Glomerular endothelial cell (primary cell): Measurements from ENCODE around the gene DYRK2. TPM values are rescaled to one million over a fixed set of nuclear protein-coding genes. Genes with fewer than 3 reads are reported as not detected.
"Not testable (repeated sequence)": the region's sequence is repeated elsewhere in the genome, so short reads cannot be mapped to it uniquely, and the experiment has no call there.

Experiments used
- DNase-seq: peaks from one replicate; pipeline ENCODE4 v3.0.0-alpha.2; 2011; ENCODE audit warnings: low read depth, low spot score; ENCODE audit errors: extremely low read depth
- total RNA-seq: library from RNA; depleted of rRNA; stranded (reverse); fragments of >200 nt; gene quantifications from 2 replicates; pipeline ENCODE4 v1.2.3, GENCODE V29; 2015

The DYRK2 gene
- total RNA-seq, 1 donor from 2014 or later, result 22.3 TPM

- DNase-seq, result no peak
These were observed 20.8 kb downstream of the DYRK2 start for GRCh38 chr12:67669217-67669933.

GRCh38 chr12:67669934-67670631 lies 21.5 kb downstream of the DYRK2 start:
- no peak for DNase-seq

DNA sequence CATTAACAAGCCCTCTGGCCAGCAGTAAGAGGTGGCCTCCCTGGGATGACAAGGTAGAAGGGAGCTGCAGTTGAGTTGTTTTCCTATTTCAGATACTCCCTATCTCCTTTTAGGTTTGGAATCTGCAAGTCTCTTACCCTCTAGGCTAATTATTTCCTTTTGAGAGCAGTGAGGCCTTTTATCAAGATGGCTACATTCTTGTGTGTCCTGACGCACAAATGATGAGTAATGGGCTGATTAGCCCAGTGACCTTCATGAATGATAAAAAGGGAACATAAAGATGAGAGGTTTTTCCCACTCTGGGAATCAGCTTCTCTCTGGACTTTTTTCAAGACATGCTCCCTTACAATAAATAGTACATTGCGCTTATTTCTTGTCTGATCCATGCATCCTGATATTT lies 22.9 kb downstream of the DYRK2 start:
- no peak for DNase-seq

- DNase-seq, result no peak
These were observed 23.3 kb downstream of the DYRK2 start for GRCh38 chr12:67671892-67672291.

GRCh38 chr12:67672507-67672906 lies 24.0 kb downstream of the DYRK2 start:
- DNase-seq, result not testable (repeated sequence)

DNA sequence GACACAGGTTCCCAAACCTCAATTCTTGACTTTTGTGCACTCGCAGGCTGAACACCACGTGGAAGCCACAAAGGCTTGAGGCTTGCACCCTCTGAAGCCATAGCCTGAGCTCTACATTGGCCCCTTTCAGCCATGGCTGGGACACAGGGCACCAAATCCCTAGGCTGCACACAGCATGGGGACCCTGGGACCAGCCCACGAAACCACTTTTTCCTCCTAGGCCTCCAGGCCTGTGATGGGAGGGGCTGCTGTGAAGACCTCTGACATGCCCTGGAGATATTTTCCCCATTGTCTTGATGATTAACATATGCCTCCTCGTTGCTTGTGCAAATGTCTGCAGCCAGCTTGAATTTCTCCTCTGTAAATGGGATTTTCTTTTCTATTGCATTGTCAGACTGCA lies 25.0 kb downstream of the DYRK2 start:
- DNase-seq, result not testable (repeated sequence)

GRCh38 chr12:67674417-67674816 lies 25.9 kb downstream of the DYRK2 start:
- DNase-seq, result no peak

- no peak for DNase-seq
These were observed 28.1 kb downstream of the DYRK2 start for GRCh38 chr12:67676624-67677023.

- no peak for DNase-seq
These were observed 28.6 kb downstream of the DYRK2 start for GRCh38 chr12:67677166-67677565.

DNA sequence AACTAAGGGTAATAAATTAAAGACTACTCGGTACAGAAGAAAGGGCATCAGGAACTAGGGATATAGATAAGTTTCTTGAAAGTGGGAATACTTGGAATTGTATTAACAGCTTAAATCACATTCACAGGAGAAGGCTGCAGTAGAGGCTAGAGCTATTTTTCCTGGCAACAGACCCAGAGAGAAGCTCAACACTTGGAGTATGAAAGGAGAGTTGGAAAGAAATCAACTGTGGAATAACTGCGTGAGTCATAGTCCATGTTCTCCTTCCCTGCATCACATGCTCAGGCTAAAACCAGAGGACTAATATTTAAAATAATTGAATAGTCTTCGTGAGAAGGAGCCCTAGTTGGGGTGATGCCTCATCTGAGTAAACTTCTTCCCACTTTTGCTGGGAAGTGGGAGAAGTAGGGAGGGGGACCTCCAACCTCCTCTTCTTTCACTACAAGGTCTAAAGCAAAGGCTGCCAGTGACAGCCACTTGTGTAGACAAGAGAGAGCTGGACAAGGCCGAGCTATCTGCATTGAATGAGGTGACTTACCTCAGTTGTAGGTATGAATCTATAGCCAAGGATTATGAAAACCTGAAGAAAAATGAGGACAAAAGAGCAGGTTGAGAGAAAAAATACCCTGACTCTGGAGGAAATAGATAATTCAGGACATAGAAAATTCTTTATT lies 32.7 kb downstream of the DYRK2 start:
- peak; percentile 39 for DNase-seq

- no peak for DNase-seq
These were observed 33.5 kb downstream of the DYRK2 start for GRCh38 chr12:67681941-67682620.

- no peak for DNase-seq
These were observed 40.8 kb downstream of the DYRK2 start for GRCh38 chr12:67689385-67689784.

DNA sequence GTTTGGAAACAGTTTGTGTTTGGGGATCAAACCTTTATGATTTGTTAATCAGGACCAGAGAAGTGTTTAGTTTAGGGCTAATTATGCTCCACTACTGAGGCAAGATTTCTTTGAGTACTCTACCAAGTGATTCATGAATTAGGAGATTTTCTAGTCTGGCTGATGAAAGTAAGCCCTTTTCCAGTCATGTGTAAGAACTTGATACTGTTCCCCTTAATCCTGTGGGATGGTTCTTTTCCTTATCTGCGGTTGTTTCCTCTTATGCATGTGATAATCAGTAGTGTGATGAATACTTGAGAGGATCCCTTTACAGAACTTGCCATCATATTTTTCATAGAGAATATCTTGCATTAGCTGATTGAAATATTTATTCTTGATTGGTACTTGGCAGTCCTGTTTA lies 42.1 kb downstream of the DYRK2 start:
- DNase-seq, result no peak

GRCh38 chr12:67691220-67691619 lies 42.7 kb downstream of the DYRK2 start:
- no peak for DNase-seq

GRCh38 chr12:67692135-67692534 lies 43.6 kb downstream of the DYRK2 start:
- DNase-seq, result no peak

DNA sequence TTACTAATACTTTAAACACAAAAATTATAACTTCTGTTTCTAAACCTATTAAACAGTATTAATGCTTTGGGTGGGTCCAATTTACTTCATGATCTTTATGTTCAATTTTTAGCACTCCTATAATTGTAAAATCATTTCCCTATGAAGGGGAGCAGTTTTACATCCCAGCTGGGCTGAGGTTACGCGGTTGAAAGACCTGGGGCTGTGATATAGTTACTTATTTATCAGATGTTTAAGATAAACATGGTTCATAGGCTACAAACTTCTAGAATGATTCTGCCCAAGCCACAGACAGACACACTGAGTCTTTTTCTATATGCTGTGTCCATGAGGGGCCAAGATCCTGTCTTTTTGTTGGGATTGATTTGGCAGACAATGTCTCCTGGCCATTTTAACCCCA lies 44.4 kb downstream of the DYRK2 start:
- no peak for DNase-seq

DNA sequence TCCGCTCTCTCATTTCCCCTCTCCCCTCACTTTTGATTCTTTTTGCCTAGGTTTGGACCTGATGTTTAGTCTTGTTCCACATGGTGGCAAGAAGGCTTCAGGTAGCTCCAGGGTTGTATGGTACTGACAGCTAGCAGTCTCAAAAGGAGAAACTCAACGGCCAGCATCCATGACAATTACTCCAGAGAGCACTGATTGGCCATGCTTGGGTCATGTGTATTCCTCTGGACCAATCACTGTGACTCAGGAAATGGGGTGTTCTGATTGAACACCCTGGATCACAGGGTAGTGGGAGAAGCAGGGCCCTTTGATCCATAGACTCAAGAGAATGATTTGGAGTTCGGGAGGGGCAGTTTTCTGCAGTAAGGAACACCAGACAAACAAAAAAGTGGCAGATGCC lies 45.3 kb downstream of the DYRK2 start:
- no peak for DNase-seq

DNA sequence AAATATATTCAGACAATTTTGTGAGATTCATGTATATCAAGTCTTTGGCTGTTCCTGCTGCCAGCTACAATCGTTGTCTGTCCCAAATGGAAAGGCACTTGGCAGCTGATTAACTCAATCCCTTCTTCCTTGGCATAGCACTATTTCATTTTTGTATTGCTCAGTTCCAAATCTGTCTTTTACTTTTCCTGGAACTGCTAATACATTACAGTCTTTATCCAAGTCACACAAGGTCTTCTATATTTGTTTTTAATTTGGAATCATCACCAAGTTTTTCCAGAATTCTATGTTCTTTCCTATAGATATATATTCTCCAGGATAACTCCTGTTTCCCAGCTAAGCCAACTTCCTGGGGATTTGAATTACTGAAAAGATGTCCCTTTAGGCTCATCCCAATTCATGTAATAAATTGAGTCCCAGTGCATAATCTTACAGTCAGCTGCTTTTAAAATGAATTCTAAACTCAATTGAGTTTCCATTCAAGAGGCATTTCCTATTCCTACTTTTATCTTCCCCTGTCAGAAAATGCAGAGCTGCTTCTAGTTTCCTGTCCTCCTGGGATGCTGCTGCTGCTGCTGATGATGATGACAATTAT lies 45.9 kb downstream of the DYRK2 start:
- DNase-seq, result no peak

DNA sequence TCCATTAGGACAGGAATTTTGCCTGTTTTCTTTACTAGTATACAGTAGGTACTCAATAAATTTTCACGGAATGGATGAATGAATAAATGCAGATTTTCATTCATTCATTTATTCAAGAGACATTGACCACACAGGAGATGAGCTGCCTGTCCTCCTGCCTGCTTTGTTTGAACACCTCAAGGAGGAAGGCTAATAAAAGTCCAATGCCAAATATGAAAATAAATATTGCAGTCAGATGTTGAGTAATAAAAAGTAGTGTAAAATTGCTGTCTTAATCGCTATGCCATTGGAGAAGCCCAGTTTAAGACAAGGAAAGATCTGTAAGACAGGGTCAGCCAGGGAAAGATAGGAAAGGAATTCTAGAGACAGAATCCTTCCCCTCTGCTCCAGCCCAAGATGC lies 47.4 kb downstream of the DYRK2 start:
- DNase-seq, result no peak

DNA sequence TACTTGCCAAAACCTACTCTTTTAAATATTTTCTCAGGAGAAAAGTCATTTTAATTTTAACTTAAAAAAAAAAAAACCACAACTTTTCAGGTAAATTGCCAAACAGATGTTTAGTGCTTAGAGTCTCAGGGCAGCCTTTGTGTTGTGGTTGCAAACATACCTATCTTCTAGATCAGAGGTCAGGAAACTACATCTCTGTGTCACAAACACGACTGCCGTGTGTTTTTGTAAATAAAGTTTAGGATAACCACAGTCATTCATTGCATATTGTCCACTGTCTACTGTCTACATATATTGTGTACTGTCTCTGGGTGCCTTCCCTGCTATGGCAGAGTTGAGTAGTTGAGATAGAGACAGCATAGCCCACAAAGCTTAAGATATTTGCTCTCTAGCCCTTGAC lies 48.9 kb downstream of the DYRK2 start:
- DNase-seq, result no peak

- no peak for DNase-seq
These were observed 49.4 kb downstream of the DYRK2 start for GRCh38 chr12:67697967-67698366.
